H1 (cell line): ENCODE results near the gene RPGR.

Experiments
- FOSL1 ChIP-seq: IDR thresholded peaks from 2 replicates; pipeline ENCODE4 v1.6.1; 2011; ENCODE audit warnings: mild to moderate bottlenecking, low read depth, low read length, moderate library complexity; ENCODE audit not compliant: insufficient read depth
- KDM5A ChIP-seq: fragments of 200-600 bp; IDR thresholded peaks from 2 replicates; pipeline ENCODE4 v1.7.1; 2012; ENCODE audit warnings: mild to moderate bottlenecking, low read length, inconsistent platforms, mixed read lengths
- POLR2A ChIP-seq, 2 experiments: IDR thresholded peaks; 1 replicate in 1 of 2; 2 replicates in 1 of 2; pipeline ENCODE4 v1.6.1; 2011; ENCODE audit warnings: low read depth in 2 of 2, low read length in 2 of 2, mild to moderate bottlenecking in 2 of 2; ENCODE audit errors: control extremely low read depth in 1 of 2
- RXRA ChIP-seq: IDR thresholded peaks from 2 replicates; pipeline ENCODE4 v1.6.1; 2011; ENCODE audit warnings: low read depth, mild to moderate bottlenecking, low read length, moderate library complexity; ENCODE audit not compliant: insufficient read depth
- SP1 ChIP-seq: IDR thresholded peaks from 2 replicates; pipeline ENCODE4 v1.6.1; 2011; ENCODE audit warnings: low read depth, low read length
- TF ChIP-seq, protein P1 (sequence below): IDR thresholded peaks from 2 replicates; pipeline ENCODE4 v1.6.1; 2012; ENCODE audit warnings: inconsistent platforms
- TF ChIP-seq, protein P2 (sequence below), 3 experiments: IDR thresholded peaks; 1 replicate in 2 of 3; 2 replicates in 1 of 3; pipeline versions ENCODE4 v1.5.1 to v1.6.1; 2011; ENCODE audit warnings: low read length in 3 of 3, mild to moderate bottlenecking in 3 of 3, inconsistent platforms in 2 of 3, low read depth in 1 of 3, moderate library complexity in 1 of 3; ENCODE audit not compliant: insufficient read depth in 1 of 3; ENCODE audit errors: control extremely low read depth in 1 of 3

DNA sequence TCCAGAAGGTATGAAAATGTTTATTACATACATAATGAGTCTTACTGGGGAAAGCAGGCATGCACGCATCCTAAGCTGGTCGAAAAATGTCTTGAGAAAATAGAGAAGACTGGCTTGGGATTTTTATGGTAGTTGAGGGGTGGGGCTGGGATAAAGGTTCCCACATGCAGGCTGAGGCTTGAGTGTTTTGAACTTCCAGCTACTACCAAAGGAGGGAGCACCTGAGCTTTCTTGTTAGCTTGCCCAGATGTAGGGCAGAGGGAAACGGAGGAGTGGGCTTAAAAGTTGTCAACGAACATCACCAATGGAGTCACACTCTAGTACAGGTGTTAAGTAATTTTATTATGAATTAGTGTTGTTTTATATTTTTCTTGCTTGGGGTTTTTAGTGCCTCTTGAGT lies 67.1 kb downstream of the RPGR start:
- no peak for TF ChIP-seq SP1
- no peak for TF ChIP-seq RXRA
- TF ChIP-seq, protein P1, sequence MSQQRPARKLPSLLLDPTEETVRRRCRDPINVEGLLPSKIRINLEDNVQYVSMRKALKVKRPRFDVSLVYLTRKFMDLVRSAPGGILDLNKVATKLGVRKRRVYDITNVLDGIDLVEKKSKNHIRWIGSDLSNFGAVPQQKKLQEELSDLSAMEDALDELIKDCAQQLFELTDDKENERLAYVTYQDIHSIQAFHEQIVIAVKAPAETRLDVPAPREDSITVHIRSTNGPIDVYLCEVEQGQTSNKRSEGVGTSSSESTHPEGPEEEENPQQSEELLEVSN, result no peak
- TF ChIP-seq POLR2A (IDR thresholded peaks at IDR 0.05; ENCODE audit: control extremely low read depth in 1 of 2, low read depth in 2 of 2, low read length in 2 of 2), result no peak
- no peak for TF ChIP-seq FOSL1
- TF ChIP-seq KDM5A, result no peak
- TF ChIP-seq, protein P2, sequence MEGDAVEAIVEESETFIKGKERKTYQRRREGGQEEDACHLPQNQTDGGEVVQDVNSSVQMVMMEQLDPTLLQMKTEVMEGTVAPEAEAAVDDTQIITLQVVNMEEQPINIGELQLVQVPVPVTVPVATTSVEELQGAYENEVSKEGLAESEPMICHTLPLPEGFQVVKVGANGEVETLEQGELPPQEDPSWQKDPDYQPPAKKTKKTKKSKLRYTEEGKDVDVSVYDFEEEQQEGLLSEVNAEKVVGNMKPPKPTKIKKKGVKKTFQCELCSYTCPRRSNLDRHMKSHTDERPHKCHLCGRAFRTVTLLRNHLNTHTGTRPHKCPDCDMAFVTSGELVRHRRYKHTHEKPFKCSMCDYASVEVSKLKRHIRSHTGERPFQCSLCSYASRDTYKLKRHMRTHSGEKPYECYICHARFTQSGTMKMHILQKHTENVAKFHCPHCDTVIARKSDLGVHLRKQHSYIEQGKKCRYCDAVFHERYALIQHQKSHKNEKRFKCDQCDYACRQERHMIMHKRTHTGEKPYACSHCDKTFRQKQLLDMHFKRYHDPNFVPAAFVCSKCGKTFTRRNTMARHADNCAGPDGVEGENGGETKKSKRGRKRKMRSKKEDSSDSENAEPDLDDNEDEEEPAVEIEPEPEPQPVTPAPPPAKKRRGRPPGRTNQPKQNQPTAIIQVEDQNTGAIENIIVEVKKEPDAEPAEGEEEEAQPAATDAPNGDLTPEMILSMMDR (IDR thresholded peaks at IDR 0.05; ENCODE audit: control extremely low read depth in 1 of 3, insufficient read depth in 1 of 3, low read depth in 1 of 3, low read length in 3 of 3), result peak in 2 of 3 experiments; percentile 49 to 58; a peak in 3 of 4 replicates
